Neural cell (in vitro differentiated cells): Measurements from ENCODE around the gene SCN7A. TPM values are rescaled to one million over a fixed set of nuclear protein-coding genes. Genes with fewer than 3 reads are reported as not detected.
A peak's percentile ranks its signal among the peaks of the same experiment; 100 is the strongest.

Experiments used
- H2AFZ ChIP-seq: fragments of 200-600, 300-800 bp; sonication (generic), shearing (Covaris generic); 2 replicates; pipeline ENCODE4 v1.6.0; 2014; ENCODE audit warnings: low read depth, mild to moderate bottlenecking, antibody characterized with exemption, low read length, moderate library complexity
- H3F3A ChIP-seq: fragments of 200-600 bp; shearing (Covaris generic); 2 replicates; pipeline ENCODE4 v1.6.1; 2016; ENCODE audit warnings: mild to moderate bottlenecking, moderate library complexity, mixed read lengths, antibody characterized with exemption, low read length; ENCODE audit not compliant: insufficient read depth, poor library complexity, severe bottlenecking
- H3K27ac ChIP-seq: fragments of 200-600, 300-800 bp; sonication (generic), shearing (Covaris generic); 2 replicates; pipeline ENCODE4 v1.5.1; 2014; ENCODE audit warnings: mild to moderate bottlenecking, low read length, moderate library complexity
- H3K27me3 ChIP-seq: fragments of 300-800, 200-600 bp; sonication (generic), shearing (Covaris generic); 2 replicates; pipeline ENCODE4 v1.6.0; 2014; ENCODE audit warnings: mild to moderate bottlenecking, low read depth, low read length, moderate library complexity; ENCODE audit not compliant: insufficient read depth
- H3K36me3 ChIP-seq: fragments of 300-800, 200-600 bp; sonication (generic), shearing (Covaris generic); 2 replicates; pipeline ENCODE4 v1.5.1; 2014; ENCODE audit warnings: mild to moderate bottlenecking, antibody characterized with exemption, low read length, moderate library complexity; ENCODE audit not compliant: insufficient read depth
- H3K4me2 ChIP-seq: fragments of 300-800, 200-600 bp; sonication (generic), shearing (Covaris generic); 2 replicates; pipeline ENCODE4 v1.6.0; 2014; ENCODE audit warnings: mild to moderate bottlenecking, low read length
- H3K4me3 ChIP-seq: fragments of 300-800, 200-600 bp; sonication (generic), shearing (Covaris generic); 2 replicates; pipeline ENCODE4 v1.5.1; 2014; ENCODE audit warnings: mild to moderate bottlenecking, low read length, moderate library complexity
- H3K79me2 ChIP-seq: fragments of 200-600 bp; shearing (Covaris generic); replicated peaks from 2 replicates; pipeline ENCODE4 v1.6.0; 2014; ENCODE audit warnings: mild to moderate bottlenecking, low read length, moderate library complexity; ENCODE audit not compliant: insufficient read depth
- H3K9ac ChIP-seq: fragments of 300-800, 200-600 bp; sonication (generic), shearing (Covaris generic); 2 replicates; pipeline ENCODE4 v1.6.1; 2016; ENCODE audit warnings: mild to moderate bottlenecking, low read length, mixed read lengths
- H3K9me2 ChIP-seq: fragments of 200-600 bp; shearing (Covaris generic); 2 replicates; pipeline ENCODE4 v1.6.1; 2016; ENCODE audit warnings: mild to moderate bottlenecking, low read length, mixed read lengths; ENCODE audit not compliant: insufficient read depth
- H3K9me3 ChIP-seq: fragments of 200-600, 300-800 bp; sonication (generic), shearing (Covaris generic); 2 replicates; pipeline ENCODE4 v1.6.1; 2016; ENCODE audit warnings: mild to moderate bottlenecking, mixed run types, low read length, moderate library complexity, mixed read lengths
- H4K20me1 ChIP-seq: fragments of 200-600 bp; shearing (Covaris generic); 2 replicates; pipeline ENCODE4 v1.6.1; 2016; ENCODE audit warnings: mild to moderate bottlenecking, mixed run types; ENCODE audit not compliant: insufficient read depth
- EP300 ChIP-seq: fragments of 450-650 bp; conservative IDR thresholded peaks from 2 replicates; pipeline ENCODE4 v1.6.1; 2014; ENCODE audit warnings: antibody characterized with exemption, mild to moderate bottlenecking, moderate library complexity; ENCODE audit not compliant: poor library complexity, severe bottlenecking
- EZH2 ChIP-seq: fragments of 200-600, 300-800 bp; shearing (Covaris generic), sonication (generic); IDR thresholded peaks from 2 replicates; pipeline ENCODE4 v1.6.1; 2014; ENCODE audit warnings: antibody characterized with exemption, low read length, borderline replicate concordance, mild to moderate bottlenecking; ENCODE audit not compliant: insufficient read depth, poor library complexity, severe bottlenecking
- MXI1 ChIP-seq: fragments of 450-650 bp; conservative IDR thresholded peaks from 2 replicates; pipeline ENCODE4 v1.6.1; 2014; ENCODE audit warnings: antibody characterized with exemption, mild to moderate bottlenecking; ENCODE audit not compliant: poor library complexity, severe bottlenecking
- POLR2AphosphoS5 ChIP-seq: IDR thresholded peaks from 2 replicates; pipeline ENCODE4 v1.6.1; 2012
- RAD21 ChIP-seq: fragments of 450-650 bp; conservative IDR thresholded peaks from 2 replicates; pipeline ENCODE4 v1.6.1; 2014; ENCODE audit warnings: antibody characterized with exemption, mild to moderate bottlenecking, moderate library complexity
- SMC3 ChIP-seq: fragments of 450-650 bp; conservative IDR thresholded peaks from 2 replicates; pipeline ENCODE4 v1.6.1; 2014; ENCODE audit warnings: antibody characterized with exemption, mild to moderate bottlenecking, moderate library complexity; ENCODE audit not compliant: poor library complexity
- TAF1 ChIP-seq: IDR thresholded peaks from 2 replicates; pipeline ENCODE4 v1.6.1; 2012; ENCODE audit warnings: low read depth
- polyA plus RNA-seq: library from polyadenylated mRNA; depleted of rRNA; stranded (reverse); fragments of >200 nt; gene quantifications from 2 replicates; pipeline ENCODE4 v1.2.3, GENCODE V29; 2014
- TF ChIP-seq, protein P1 (sequence below): fragments of 450-650 bp; IDR thresholded peaks from 2 replicates; pipeline ENCODE4 v1.5.1; 2014; ENCODE audit warnings: antibody characterized with exemption, mild to moderate bottlenecking, moderate library complexity; ENCODE audit not compliant: poor library complexity, severe bottlenecking
- TF ChIP-seq, protein P2 (sequence below): IDR thresholded peaks from 2 replicates; pipeline ENCODE4 v1.6.1; 2012; ENCODE audit warnings: borderline replicate concordance

SCN7A gene
- polyA plus RNA-seq, 1 donor from 2014 or later, result 0.09 TPM

DNA sequence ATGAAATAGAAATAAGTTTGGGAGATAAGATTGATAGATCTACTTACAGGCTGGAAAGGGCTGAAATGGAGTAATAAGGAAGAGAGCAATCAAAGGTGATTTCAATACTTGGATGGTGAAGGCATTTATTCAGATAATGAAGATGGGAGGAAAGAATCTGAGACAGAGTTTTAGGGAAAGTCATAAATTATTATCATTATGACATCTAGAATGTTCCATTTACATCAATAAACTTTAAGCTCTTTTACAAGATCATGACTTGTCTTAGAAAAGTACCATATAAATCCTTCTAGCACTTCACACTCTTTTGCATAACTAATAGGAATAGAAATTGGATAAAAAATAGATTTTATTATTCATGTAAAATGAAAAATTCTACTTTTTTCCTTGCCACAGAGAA is 120.5 kb downstream of the SCN7A start:
- H3K27ac ChIP-seq, result no peak overlapping the region
- H3K27me3 ChIP-seq, result peaks cover 8% of the 10 kb centered on the region
- no peaks in the 10 kb centered on the region for H3K36me3 ChIP-seq
- H3K9ac ChIP-seq, result no peak overlapping the region
- peaks cover 3% of the 10 kb centered on the region for H3F3A ChIP-seq
- no peaks in the 10 kb centered on the region for H3K9me2 ChIP-seq
- TF ChIP-seq RAD21 (no peak), SMC3 (no peak), EZH2 (no peak), POLR2AphosphoS5 (no peak), TAF1 (no peak), MXI1 (no peak), EP300 (no peak)
- TF ChIP-seq, protein P1, sequence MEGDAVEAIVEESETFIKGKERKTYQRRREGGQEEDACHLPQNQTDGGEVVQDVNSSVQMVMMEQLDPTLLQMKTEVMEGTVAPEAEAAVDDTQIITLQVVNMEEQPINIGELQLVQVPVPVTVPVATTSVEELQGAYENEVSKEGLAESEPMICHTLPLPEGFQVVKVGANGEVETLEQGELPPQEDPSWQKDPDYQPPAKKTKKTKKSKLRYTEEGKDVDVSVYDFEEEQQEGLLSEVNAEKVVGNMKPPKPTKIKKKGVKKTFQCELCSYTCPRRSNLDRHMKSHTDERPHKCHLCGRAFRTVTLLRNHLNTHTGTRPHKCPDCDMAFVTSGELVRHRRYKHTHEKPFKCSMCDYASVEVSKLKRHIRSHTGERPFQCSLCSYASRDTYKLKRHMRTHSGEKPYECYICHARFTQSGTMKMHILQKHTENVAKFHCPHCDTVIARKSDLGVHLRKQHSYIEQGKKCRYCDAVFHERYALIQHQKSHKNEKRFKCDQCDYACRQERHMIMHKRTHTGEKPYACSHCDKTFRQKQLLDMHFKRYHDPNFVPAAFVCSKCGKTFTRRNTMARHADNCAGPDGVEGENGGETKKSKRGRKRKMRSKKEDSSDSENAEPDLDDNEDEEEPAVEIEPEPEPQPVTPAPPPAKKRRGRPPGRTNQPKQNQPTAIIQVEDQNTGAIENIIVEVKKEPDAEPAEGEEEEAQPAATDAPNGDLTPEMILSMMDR, result no peak
- TF ChIP-seq, protein P2, sequence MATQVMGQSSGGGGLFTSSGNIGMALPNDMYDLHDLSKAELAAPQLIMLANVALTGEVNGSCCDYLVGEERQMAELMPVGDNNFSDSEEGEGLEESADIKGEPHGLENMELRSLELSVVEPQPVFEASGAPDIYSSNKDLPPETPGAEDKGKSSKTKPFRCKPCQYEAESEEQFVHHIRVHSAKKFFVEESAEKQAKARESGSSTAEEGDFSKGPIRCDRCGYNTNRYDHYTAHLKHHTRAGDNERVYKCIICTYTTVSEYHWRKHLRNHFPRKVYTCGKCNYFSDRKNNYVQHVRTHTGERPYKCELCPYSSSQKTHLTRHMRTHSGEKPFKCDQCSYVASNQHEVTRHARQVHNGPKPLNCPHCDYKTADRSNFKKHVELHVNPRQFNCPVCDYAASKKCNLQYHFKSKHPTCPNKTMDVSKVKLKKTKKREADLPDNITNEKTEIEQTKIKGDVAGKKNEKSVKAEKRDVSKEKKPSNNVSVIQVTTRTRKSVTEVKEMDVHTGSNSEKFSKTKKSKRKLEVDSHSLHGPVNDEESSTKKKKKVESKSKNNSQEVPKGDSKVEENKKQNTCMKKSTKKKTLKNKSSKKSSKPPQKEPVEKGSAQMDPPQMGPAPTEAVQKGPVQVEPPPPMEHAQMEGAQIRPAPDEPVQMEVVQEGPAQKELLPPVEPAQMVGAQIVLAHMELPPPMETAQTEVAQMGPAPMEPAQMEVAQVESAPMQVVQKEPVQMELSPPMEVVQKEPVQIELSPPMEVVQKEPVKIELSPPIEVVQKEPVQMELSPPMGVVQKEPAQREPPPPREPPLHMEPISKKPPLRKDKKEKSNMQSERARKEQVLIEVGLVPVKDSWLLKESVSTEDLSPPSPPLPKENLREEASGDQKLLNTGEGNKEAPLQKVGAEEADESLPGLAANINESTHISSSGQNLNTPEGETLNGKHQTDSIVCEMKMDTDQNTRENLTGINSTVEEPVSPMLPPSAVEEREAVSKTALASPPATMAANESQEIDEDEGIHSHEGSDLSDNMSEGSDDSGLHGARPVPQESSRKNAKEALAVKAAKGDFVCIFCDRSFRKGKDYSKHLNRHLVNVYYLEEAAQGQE, result no peak
- no peak overlapping the region for H3K4me2 ChIP-seq
- H2AFZ ChIP-seq, result no peak overlapping the region
- peak overlapping the region; percentile 36 for H3K4me3 ChIP-seq
- no peaks in the 10 kb centered on the region for H4K20me1 ChIP-seq
- no peaks in the 10 kb centered on the region for H3K9me3 ChIP-seq
- no peaks in the 10 kb centered on the region for H3K79me2 ChIP-seq

DNA sequence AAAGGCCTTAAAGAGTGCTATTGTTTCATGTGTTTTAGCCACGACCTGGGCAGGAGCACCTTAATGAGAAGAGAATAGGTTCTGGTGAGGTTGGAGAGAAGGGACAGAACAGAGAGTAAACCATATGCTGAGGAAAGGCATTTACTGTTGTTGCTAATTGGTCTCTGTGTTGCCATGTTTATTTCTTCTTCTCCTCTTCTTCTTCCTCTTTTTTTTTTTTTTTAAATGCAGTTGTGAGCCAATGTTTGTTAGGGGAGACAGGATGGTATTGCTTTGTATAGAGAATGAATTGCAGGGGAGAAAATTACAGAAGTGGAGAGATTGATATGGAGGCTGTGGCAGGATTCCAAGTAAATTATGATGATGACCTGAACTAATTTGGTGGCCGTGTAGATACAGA is 120.9 kb downstream of the SCN7A start:
- TF ChIP-seq POLR2AphosphoS5, result no peak
- no peak for TF ChIP-seq MXI1
- TF ChIP-seq SMC3, result no peak
- no peak for TF ChIP-seq EP300
- no peak overlapping the region for H3K27ac ChIP-seq
- peaks cover 8% of the 10 kb centered on the region for H3K27me3 ChIP-seq
- H3K9me3 ChIP-seq, result no peaks in the 10 kb centered on the region
- H2AFZ ChIP-seq, result no peak overlapping the region
- no peak overlapping the region for H3K9ac ChIP-seq
- no peaks in the 10 kb centered on the region for H3K9me2 ChIP-seq
- no peaks in the 10 kb centered on the region for H3K79me2 ChIP-seq
- no peaks in the 10 kb centered on the region for H4K20me1 ChIP-seq
- peaks cover 3% of the 10 kb centered on the region for H3F3A ChIP-seq
- no peak overlapping the region for H3K4me3 ChIP-seq
- H3K4me2 ChIP-seq, result no peak overlapping the region
- H3K36me3 ChIP-seq, result no peaks in the 10 kb centered on the region

DNA sequence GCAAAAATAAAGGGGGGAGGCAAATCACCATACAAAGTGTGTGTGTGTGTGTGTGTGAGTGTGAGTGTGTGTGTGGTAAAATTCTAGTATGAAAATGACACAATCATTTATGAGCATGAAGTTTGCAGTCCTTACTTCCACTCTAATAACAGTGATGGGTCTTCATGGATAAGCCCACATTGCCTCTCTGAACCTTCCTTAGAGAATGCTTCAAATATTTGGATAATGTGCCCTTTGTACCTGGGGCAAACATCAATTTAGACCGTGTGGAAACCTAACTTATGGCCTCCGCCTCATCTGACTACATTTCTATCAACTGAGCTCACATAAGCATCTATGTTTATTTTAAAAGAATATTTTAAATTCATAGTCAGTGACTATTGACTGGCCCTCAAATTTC is 122.0 kb downstream of the SCN7A start:
- Histone ChIP-seq H4K20me1 (no peaks in the 10 kb centered on the region), H3K9ac (no peak overlapping the region), H3K36me3 (no peaks in the 10 kb centered on the region), H3K9me2 (no peaks in the 10 kb centered on the region), H3K27me3 (peaks cover 8% of the 10 kb centered on the region), H3K27ac (no peak overlapping the region), H3K4me2 (no peak overlapping the region), H3K9me3 (no peaks in the 10 kb centered on the region), H3K79me2 (no peaks in the 10 kb centered on the region), H3F3A (peaks cover 3% of the 10 kb centered on the region), H2AFZ (no peak overlapping the region), H3K4me3 (no peak overlapping the region)
- TF ChIP-seq TAF1 (no peak), EP300 (no peak), SMC3 (no peak), RAD21 (no peak), MXI1 (no peak), EZH2 (no peak), POLR2AphosphoS5 (no peak)
- TF ChIP-seq, protein P1, result no peak
- TF ChIP-seq, protein P2, result no peak
